ENCODE results near the gene JUP.

JUP gene

DNA sequence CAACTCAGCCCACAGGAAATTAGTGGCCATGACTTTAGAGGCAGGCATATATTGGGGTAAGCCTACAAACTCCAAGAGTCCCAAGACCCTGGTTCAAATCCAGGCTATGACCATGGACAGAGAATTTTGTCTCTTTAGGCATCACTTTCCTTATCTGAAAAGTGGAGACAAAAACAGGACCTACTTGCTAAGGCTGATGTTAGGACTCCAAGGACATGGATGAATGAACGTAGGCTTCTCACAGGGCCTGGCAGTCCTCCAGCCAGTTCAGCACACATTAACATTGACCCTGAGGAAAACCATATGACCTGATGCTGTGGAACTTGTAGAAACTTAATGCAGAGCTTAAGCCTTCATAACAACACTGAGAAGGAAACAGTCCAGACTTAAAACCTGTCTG, 27.7 kb upstream of the JUP start:
- no peak for DNase-seq
- no peak for TF ChIP-seq GATA1 (IDR thresholded peaks at IDR 0.05; ENCODE audit: low read depth, low read length)
- no peak for TF ChIP-seq POLR2A (IDR thresholded peaks at IDR 0.05; ENCODE audit: low read length)

DNA sequence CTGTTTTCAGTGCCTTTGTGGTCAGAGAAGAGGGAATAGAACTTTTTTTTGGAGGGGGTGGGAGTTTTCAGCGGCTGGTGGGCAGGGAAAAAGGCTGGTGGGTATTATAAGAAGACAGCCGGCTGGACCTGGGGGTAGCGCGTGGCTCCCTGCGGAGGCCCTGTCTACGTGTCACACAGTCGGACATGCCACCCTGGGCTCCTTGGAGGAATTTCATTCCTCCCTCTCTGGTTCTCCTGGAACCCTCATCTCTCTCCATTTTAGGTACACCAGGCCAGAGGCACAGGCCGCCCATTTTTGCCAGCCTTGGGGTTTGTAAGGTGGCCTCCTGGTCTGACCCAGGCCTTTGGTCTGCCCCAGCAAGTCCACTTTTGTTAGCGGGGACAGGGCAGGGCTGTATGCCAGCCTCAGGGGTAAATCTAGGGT, 27.2 kb upstream of the JUP start:
- TF ChIP-seq POLR2A (IDR thresholded peaks at IDR 0.05; ENCODE audit: low read length), result no peak
- no peak for TF ChIP-seq GATA1 (IDR thresholded peaks at IDR 0.05; ENCODE audit: low read depth, low read length)
- no peak for DNase-seq

DNA sequence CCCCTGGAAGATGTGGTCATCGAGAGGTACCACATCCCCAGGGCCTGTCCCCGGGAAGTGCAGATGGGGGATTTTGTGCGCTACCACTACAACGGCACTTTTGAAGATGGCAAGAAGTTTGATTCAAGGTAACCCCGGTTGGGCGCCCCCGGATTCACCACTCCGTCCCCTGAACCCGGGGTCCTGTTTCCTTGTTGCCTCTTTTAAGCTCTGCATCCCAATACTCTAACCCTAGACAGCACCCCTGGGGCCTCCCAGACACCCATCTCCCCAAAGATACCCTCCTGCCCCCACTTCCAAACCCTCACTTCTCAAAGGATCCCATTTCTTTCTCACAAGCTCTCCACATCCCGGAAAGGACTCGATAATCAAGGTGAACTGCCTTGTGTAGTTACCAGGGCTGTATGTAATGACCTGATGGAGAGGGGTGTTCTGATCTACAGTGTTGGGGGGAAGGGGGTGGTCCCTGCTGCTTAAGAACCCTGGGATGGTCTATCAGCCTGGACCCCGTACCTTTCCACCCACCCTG, 26.7 kb upstream of the JUP start:
- no peak for TF ChIP-seq GATA1 (IDR thresholded peaks at IDR 0.05; ENCODE audit: low read depth, low read length)
- TF ChIP-seq POLR2A (IDR thresholded peaks at IDR 0.05; ENCODE audit: low read length), result no peak
- no peak for DNase-seq

DNA sequence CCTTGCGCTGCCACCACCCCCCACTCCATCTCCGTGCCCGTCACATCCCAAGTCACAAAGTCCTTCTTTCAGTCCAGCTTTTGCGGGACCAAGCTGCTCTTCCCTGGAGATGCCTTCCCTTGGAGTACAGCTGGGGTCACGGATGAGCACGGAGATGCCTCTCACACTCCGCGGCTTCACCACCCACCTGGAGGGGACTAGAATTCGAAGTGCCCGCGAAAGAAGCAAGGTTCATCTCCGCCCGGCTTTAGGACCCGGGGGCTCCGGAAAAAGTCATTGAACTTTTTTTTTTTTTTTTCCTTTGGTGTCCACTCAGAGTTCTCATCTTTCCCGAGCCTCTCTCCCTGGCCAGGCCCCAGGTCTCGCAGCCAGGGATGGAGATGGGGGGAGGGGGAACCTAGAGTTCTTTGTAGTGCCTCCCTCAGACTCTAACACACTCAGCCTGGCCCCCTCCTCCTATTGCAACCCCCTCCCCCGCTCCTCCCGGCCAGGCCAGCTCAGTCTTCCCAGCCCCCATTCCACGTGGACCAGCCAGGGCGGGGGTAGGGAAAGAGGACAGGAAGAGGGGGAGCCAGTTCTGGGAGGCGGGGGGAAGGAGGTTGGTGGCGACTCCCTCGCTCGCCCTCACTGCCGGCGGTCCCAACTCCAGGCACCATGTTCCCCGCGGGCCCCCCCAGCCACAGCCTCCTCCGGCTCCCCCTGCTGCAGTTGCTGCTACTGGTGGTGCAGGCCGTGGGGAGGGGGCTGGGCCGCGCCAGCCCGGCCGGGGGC, 26.1 kb upstream of the JUP start, which contains the start of gene FKBP10:
Gene FKBP10 (plus strand): TSS at position 624 of the 771 bp plus-strand sequence. CDS start 31 bp downstream, at position 655.
- DNase-seq, result peak; percentile 21 to 22
- TF ChIP-seq GATA1 (IDR thresholded peaks at IDR 0.05; ENCODE audit: low read depth, low read length), result no peak
- no peak for TF ChIP-seq POLR2A (IDR thresholded peaks at IDR 0.05; ENCODE audit: low read length)

DNA sequence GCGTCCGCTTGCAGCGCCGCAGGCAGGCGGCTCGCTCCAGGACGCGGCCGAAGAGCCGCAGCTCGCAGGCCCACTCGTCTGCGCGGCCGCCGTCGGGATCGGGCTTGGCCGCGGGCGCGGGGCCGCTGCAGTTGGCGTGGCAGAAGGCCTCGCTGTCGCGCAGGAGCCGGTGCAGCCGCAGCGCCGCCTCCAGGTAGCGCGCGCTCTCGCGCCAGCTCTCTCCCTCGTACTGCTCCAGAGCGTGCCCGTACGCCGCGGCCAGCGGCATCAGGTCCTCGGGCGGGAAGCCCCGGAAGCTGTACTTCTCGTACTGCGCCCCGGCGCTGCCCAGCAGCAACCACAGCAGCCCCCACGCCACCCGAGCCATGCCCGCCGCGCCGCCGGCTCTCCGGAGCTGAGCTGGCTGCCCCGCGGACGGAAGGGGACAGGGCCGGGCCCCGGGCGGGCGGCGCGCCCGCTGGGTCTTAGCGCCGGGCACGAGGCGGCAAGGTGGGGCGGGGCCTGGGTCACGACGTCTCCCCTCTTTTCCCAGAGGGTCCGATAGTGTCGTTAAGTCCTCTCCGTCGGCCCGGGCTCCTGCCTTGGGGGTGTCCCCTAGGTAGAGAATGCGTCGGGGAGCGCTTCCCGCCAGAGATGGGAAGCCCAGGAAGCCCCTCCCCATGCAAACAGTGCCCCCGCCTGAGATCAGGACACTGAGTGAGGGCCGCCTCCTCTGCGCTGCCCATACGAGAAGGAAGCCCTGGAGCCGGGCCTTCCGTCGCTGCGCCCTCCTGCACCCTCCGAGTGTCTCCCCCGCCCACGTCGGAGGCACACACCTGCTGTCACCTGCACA, 25.3 kb upstream of the JUP start, which contains the start of gene P3H4:
Gene P3H4 (minus strand): TSS at position 401 of the 832 bp plus-strand sequence. CDS start 34 bp downstream, at position 367.
- TF ChIP-seq GATA1 (IDR thresholded peaks at IDR 0.05; ENCODE audit: low read depth, low read length) (no peak), POLR2A (IDR thresholded peaks at IDR 0.05; ENCODE audit: low read length) (no peak)
- DNase-seq, result peak; percentile 68 to 72

DNA sequence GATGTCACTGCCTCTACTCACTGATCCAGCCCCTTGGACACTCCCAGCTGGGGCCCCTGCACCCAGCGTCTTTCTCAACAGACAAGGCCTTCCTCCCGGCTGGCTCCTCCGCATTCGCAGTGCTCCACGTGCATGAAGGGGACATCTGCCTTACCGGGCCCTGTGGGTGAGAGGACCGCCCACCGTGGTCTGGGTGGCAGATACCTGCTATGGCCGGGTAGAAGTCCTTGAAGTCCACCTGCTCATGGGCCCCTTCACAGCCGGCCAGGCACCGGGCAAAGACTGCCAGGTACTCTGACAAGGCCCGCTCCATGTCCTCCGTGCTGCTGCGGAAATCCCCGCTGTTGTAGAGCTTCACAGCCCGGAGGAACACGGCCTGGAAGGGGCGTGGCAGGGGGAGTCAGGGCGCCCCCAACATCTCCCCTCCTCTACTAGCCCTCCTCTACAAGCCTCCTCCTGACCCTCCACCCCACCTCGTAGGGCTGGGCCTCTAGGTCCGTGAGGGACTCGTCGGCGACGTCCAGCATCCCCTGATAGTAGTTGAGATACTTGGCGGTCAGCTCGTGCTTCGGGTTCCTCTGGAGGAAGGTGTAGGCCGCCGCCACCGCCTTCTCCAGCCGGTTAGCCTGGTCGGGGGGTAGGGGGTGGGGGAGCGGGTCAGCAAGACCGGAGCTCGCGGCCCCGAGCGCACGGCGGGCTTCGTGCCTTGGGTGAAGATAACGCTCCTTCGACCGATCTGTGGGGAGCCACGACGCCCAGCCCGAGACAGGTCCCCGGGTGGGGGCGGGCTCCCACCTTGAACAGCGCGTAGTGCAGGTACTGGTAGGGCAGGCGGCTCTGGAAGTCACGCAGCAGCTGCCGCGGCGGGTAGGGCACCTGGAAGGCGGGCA, 24.4 kb upstream of the JUP start:
- no peak for DNase-seq
- TF ChIP-seq GATA1 (IDR thresholded peaks at IDR 0.05; ENCODE audit: low read depth, low read length) (no peak), POLR2A (IDR thresholded peaks at IDR 0.05; ENCODE audit: low read length) (no peak)

DNA sequence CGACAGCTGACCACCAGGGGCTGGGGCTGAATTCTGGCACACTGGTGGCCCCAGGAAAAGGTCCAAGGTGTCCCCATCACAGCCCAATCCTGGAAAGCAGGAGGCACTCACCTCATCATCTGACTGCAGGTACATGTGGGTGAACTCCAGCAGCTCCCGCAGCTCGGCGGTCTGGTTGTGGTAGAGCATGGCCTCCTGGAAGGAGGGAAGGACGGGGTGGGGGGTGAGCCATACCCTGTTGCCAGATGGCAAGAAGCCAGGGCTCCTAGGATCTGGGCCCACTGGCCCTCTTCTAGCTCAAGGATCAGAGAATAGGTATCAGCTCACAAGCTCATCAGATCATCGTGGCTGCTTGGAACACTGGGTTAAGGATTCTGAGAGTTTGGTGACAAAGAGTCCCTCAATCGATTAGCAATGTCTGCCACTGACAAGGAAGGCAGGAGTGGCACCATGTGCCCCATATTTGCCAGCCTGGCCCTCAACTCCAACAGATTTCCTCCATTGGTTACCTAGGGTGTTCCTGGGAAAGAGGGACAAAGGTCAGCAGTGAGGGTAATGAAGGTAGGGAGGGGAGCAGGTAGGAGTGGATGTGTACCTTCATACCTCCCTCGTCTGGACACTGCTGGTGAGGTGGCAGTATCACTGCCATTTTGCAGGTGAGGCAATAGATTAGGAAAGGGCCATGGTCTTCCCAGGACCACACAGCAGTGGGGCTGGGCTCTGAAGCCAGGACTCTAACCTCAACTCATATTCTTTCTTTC, 20.4 kb upstream of the JUP start:
- DNase-seq, result no peak
- TF ChIP-seq POLR2A (IDR thresholded peaks at IDR 0.05; ENCODE audit: low read length) (no peak), GATA1 (IDR thresholded peaks at IDR 0.05; ENCODE audit: low read depth, low read length) (no peak)

GRCh38 chr17:41803049-41804020, 16.8 kb upstream of the JUP start:
- DNase-seq, result no peak
- no peak for TF ChIP-seq POLR2A (IDR thresholded peaks at IDR 0.05; ENCODE audit: low read length)
- no peak for TF ChIP-seq GATA1 (IDR thresholded peaks at IDR 0.05; ENCODE audit: low read depth, low read length)

- TF ChIP-seq GATA1 (IDR thresholded peaks at IDR 0.05; ENCODE audit: low read depth, low read length) (no peak), POLR2A (IDR thresholded peaks at IDR 0.05; ENCODE audit: low read length) (no peak)
Observed at GRCh38 chr17:41801374-41802271, 15.1 kb upstream of the JUP start.

GRCh38 chr17:41800601-41801373, 14.3 kb upstream of the JUP start:
- no peak for DNase-seq

More at GRCh38 chr17:41801374-41802271, 15.1 kb upstream of the JUP start:
- peak; percentile 55 to 79 for DNase-seq

More at GRCh38 chr17:41800601-41801373, 14.3 kb upstream of the JUP start:
- TF ChIP-seq POLR2A (IDR thresholded peaks at IDR 0.05; ENCODE audit: low read length) (no peak), GATA1 (IDR thresholded peaks at IDR 0.05; ENCODE audit: low read depth, low read length) (no peak)
